MCF 10A (cell line): ENCODE results near the gene CHCHD3. TPM values are rescaled to one million over a fixed set of nuclear protein-coding genes. Genes with fewer than 3 reads are reported as not detected.

Experiments
- BruUV-seq: library from RNA; stranded (reverse); fragments of 400-500 nt; replicated peaks from 2 replicates; lab custom pipeline; 2021; lab: Mats Ljungman, UMichigan
- CTCF ChIA-PET: fragments of 300-600 bp; sonication (Branson Sonifier 250); formaldehyde crosslinking; extraction: SDS; loops from one replicate; lab custom pipeline; 2021; ENCODE audit warnings: antibody characterized with exemption, inconsistent platforms; lab: Yijun Ruan, JAX
- POLR2A ChIA-PET: fragments of 300-600, 350-650 bp; sonication (Branson Sonifier 250); formaldehyde crosslinking; extraction: SDS; loops from one replicate; lab custom pipeline; 2020; ENCODE audit warnings: antibody characterized with exemption, inconsistent platforms; lab: Yijun Ruan, JAX
- DNase-seq: peaks from one replicate; pipeline ENCODE4 v3.0.0-alpha.2; 2018; ENCODE audit not compliant: unreplicated experiment
- H3K27ac Mint-ChIP-seq: one replicate; pipeline ENCODE4 v1.8.0; 2022; ENCODE audit warnings: mild to moderate bottlenecking, low read depth, mixed read lengths; ENCODE audit not compliant: unreplicated experiment
- H3K27me3 Mint-ChIP-seq: one replicate; pipeline ENCODE4 v1.8.0; 2022; ENCODE audit warnings: mixed read lengths; ENCODE audit not compliant: insufficient read depth, unreplicated experiment
- H3K36me3 Mint-ChIP-seq: one replicate; pipeline ENCODE4 v1.8.0; 2022; ENCODE audit warnings: mild to moderate bottlenecking, moderate library complexity, mixed read lengths; ENCODE audit not compliant: insufficient read depth, unreplicated experiment
- H3K4me1 Mint-ChIP-seq: one replicate; pipeline ENCODE4 v1.8.0; 2022; ENCODE audit warnings: mixed read lengths; ENCODE audit not compliant: insufficient read depth, unreplicated experiment
- H3K4me3 Mint-ChIP-seq: one replicate; pipeline ENCODE4 v1.8.0; 2022; ENCODE audit warnings: mild to moderate bottlenecking, moderate library complexity, mixed read lengths; ENCODE audit not compliant: unreplicated experiment
- H3K9me3 Mint-ChIP-seq: one replicate; pipeline ENCODE4 v1.8.0; 2022; ENCODE audit warnings: mixed read lengths; ENCODE audit not compliant: unreplicated experiment
- intact Hi-C: fragments of 100-400 bp; cut with micrococcal nuclease; formaldehyde crosslinking; loops from 2 replicates; pipeline ENCODE4 v1.14.1; 2022
- total RNA-seq: library from RNA; stranded (reverse); gene quantifications from 2 replicates; pipeline ENCODE4 v1.2.3, GENCODE V29; 2022
- TF ChIP-seq, protein P1 (sequence below): fragments of 200-600 bp; IDR thresholded peaks from one replicate; pipeline ENCODE4 v1.8.0; 2022; ENCODE audit warnings: antibody characterized with exemption, mild to moderate bottlenecking; ENCODE audit not compliant: unreplicated experiment

Gene CHCHD3
- total RNA-seq, 1 experiment from 2014 or later = 102 TPM

DNA sequence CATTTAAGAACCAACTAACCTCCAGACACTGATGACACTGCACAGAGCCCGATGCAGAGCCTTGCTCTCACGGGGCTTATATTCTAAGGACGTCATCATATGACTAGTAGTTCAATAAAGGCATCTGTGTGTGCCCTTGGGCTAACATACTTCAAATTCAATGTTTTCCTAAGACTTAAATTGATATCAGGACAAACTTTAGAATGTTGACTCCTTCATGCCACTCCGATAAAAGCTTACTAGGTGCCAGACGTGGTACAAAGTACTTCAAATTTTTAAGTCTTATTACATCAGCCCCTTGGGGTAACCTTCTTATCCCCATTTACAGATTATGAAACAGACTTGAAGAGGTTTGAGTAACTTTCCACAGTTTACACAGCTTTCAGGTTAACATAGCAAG lies 314.5 kb downstream of the CHCHD3 start:
- Mint-ChIP-seq H3K9me3 (peaks cover 16% of the 10 kb centered on the region), H3K4me3 (no peak overlapping the region), H3K27me3 (no peaks in the 10 kb centered on the region), H3K36me3 (no peaks in the 10 kb centered on the region), H3K27ac (no peak overlapping the region), H3K4me1 (no peaks in the 10 kb centered on the region)
- TF ChIP-seq, protein P1, sequence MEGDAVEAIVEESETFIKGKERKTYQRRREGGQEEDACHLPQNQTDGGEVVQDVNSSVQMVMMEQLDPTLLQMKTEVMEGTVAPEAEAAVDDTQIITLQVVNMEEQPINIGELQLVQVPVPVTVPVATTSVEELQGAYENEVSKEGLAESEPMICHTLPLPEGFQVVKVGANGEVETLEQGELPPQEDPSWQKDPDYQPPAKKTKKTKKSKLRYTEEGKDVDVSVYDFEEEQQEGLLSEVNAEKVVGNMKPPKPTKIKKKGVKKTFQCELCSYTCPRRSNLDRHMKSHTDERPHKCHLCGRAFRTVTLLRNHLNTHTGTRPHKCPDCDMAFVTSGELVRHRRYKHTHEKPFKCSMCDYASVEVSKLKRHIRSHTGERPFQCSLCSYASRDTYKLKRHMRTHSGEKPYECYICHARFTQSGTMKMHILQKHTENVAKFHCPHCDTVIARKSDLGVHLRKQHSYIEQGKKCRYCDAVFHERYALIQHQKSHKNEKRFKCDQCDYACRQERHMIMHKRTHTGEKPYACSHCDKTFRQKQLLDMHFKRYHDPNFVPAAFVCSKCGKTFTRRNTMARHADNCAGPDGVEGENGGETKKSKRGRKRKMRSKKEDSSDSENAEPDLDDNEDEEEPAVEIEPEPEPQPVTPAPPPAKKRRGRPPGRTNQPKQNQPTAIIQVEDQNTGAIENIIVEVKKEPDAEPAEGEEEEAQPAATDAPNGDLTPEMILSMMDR = no peak
- POLR2A ChIA-PET = no interaction called here
- CTCF ChIA-PET = no interaction called here
- no TSS peak for BruUV-seq
- no peak for DNase-seq
- intact Hi-C loops = no loop called here

DNA sequence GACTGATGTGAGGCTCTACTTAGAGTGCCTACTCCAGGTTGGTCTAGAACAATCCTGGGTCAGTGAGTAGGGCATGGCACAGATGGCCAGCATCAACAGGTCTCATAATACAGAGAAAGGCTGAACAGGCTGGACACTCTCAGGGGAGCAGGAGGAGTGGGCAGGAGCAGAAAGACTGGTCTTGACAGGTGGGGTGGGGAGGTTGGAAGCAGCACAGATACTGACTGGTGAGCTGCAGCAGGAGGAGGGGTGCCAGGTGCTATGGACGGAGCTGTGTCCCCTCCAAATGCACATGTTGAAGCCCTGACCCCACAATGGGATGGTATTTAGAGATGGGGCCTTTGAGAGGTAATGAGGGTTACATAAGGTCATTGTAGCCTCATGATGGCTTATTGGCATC lies 315.2 kb downstream of the CHCHD3 start:
- Mint-ChIP-seq H3K9me3 (peaks cover 16% of the 10 kb centered on the region), H3K27ac (no peak overlapping the region), H3K4me3 (no peak overlapping the region), H3K36me3 (no peaks in the 10 kb centered on the region), H3K27me3 (no peaks in the 10 kb centered on the region), H3K4me1 (no peaks in the 10 kb centered on the region)
- no TSS peak for BruUV-seq
- CTCF ChIA-PET = no interaction called here
- POLR2A ChIA-PET = no interaction called here
- intact Hi-C loops = no loop called here
- no peak for DNase-seq
- TF ChIP-seq, protein P1 = no peak

DNA sequence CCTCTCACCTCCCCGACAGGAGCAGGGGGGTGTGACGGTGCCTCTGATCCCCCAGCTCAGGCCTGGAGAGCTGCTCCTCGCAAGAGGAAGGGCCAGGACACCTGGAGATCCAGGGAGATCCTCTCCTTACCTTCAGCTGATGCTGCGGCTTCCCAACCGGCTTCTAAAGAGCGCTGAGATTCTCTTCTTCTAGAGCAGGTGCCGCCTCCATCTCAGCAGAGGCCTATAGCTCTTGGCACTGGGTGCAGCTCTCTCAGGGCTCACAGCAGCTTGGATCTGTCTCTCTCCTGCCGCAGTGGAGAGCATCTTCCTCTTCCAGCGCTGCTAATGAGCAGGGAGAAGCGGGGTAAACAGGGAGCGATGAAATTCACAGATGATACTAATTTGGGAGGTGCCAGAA lies 316.0 kb downstream of the CHCHD3 start:
- DNase-seq = no peak
- Mint-ChIP-seq H3K27ac (no peak overlapping the region), H3K9me3 (peaks cover 16% of the 10 kb centered on the region), H3K4me1 (no peaks in the 10 kb centered on the region), H3K36me3 (no peaks in the 10 kb centered on the region), H3K4me3 (no peak overlapping the region), H3K27me3 (no peaks in the 10 kb centered on the region)
- no TSS peak for BruUV-seq
- TF ChIP-seq, protein P1 = no peak
- CTCF ChIA-PET = interaction anchor here (0.6 kb wide), 1 partner anchor 456 kb away, joined by 3 read pairs; no protein-coding TSS in a partner anchor
- intact Hi-C loops = no loop called here
- POLR2A ChIA-PET = no interaction called here

DNA sequence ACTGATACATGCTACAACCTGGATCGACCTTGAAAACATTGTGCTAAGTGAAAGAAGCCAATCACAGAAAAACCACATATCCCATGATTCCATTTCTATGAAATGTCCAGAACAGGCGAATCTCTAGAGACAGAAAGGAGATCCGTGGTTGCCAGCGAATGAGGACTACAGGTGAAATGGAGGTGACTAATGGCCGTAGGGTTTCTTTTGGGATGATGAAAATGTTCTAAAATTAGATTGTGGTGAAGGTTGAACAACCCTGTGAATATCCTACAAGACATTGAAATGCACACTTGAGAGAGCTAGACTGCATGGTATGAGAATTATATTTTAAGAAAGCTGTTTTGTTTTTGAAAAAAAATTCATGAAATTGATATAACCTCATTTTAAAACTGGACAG lies 317.1 kb downstream of the CHCHD3 start:
- TF ChIP-seq, protein P1 = no peak
- no TSS peak for BruUV-seq
- Mint-ChIP-seq H3K27me3 (no peaks in the 10 kb centered on the region), H3K4me1 (no peaks in the 10 kb centered on the region), H3K27ac (no peak overlapping the region), H3K4me3 (no peak overlapping the region), H3K36me3 (no peaks in the 10 kb centered on the region), H3K9me3 (peaks cover 5% of the 10 kb centered on the region)
- ChIA-PET CTCF (no interaction called here), POLR2A (interaction anchor here (0.7 kb wide), 2 partner anchors 24 to 43 kb away, joined by 4 to 5 read pairs; no protein-coding TSS in a partner anchor)
- DNase-seq = peak; percentile 44
- intact Hi-C loops = no loop called here
